Measurements from ENCODE around the gene SH2D1A.
"Not testable (repeated sequence)": the region's sequence is repeated elsewhere in the genome, so short reads cannot be mapped to it uniquely, and the experiment has no call there.

The SH2D1A gene

GRCh38 chrX:124346117-124346876 lies at the start of gene SH2D1A:
TSS of gene SH2D1A (plus strand) at chrX:124346563. CDS start at chrX:124346643, 80 bp downstream.
- no peak for DNase-seq (ENCODE audit: low read depth)

- not testable (repeated sequence) for DNase-seq (ENCODE audit: low read depth)
Measured at GRCh38 chrX:124299323-124299722, 47.0 kb upstream of the SH2D1A start.

- DNase-seq (ENCODE audit: low read depth) = peak; percentile 0
Measured at GRCh38 chrX:124300405-124300804, 46.0 kb upstream of the SH2D1A start.

GRCh38 chrX:124307253-124307907 lies 39.0 kb upstream of the SH2D1A start:
- no peak for DNase-seq (ENCODE audit: low read depth)

GRCh38 chrX:124325732-124326131 lies 20.6 kb upstream of the SH2D1A start:
- no peak for DNase-seq (ENCODE audit: low read depth)

GRCh38 chrX:124328765-124329164 lies 17.6 kb upstream of the SH2D1A start:
- peak; percentile 1 for DNase-seq (ENCODE audit: low read depth)

- no peak for DNase-seq (ENCODE audit: low read depth)
Measured at GRCh38 chrX:124332481-124333424, 13.6 kb upstream of the SH2D1A start, which contains the start of gene TEX13D. TSS of gene TEX13D (plus strand) at chrX:124332660. CDS start at chrX:124332918, 258 bp downstream.

- no peak for DNase-seq (ENCODE audit: low read depth)
Measured at GRCh38 chrX:124333862-124334261, 12.5 kb upstream of the SH2D1A start.

- not testable (repeated sequence) for DNase-seq (ENCODE audit: low read depth)
Measured at GRCh38 chrX:124334555-124334954, 11.8 kb upstream of the SH2D1A start.

- DNase-seq (ENCODE audit: low read depth) = no peak
Measured at GRCh38 chrX:124335598-124335997, 10.8 kb upstream of the SH2D1A start.

GRCh38 chrX:124337916-124338315 lies 8.4 kb upstream of the SH2D1A start:
- DNase-seq (ENCODE audit: low read depth) = no peak

- DNase-seq (ENCODE audit: low read depth) = no peak
Measured at GRCh38 chrX:124338733-124339514, 7.4 kb upstream of the SH2D1A start.

GRCh38 chrX:124341396-124342132 lies 4.8 kb upstream of the SH2D1A start:
- DNase-seq (ENCODE audit: low read depth) = no peak

- no peak for DNase-seq (ENCODE audit: low read depth)
Measured at GRCh38 chrX:124342174-124342867, 4.0 kb upstream of the SH2D1A start.

GRCh38 chrX:124343016-124343415 lies 3.3 kb upstream of the SH2D1A start:
- no peak for DNase-seq (ENCODE audit: low read depth)

GRCh38 chrX:124344246-124344645 lies 2.1 kb upstream of the SH2D1A start:
- DNase-seq (ENCODE audit: low read depth) = no peak

GRCh38 chrX:124346877-124347241 lies 496 bp downstream of the SH2D1A start:
- no peak for DNase-seq (ENCODE audit: low read depth)

GRCh38 chrX:124347242-124347641 lies 879 bp downstream of the SH2D1A start:
- DNase-seq (ENCODE audit: low read depth) = no peak

- DNase-seq (ENCODE audit: low read depth) = no peak
Measured at GRCh38 chrX:124348182-124348581, 1.8 kb downstream of the SH2D1A start.

- no peak for DNase-seq (ENCODE audit: low read depth)
Measured at GRCh38 chrX:124348885-124349453, 2.6 kb downstream of the SH2D1A start.

Measured in ELR (cell line).